GM21717 (cell line): ENCODE measurements around the gene VSTM4.

Experiments
- ATAC-seq: cut with Tn5 transposase; IDR thresholded peaks from one replicate; pipeline ENCODE4 v1.9.1; 2021; ENCODE audit warnings: mild to moderate bottlenecking, moderate library complexity; ENCODE audit not compliant: unreplicated experiment

VSTM4 gene

DNA sequence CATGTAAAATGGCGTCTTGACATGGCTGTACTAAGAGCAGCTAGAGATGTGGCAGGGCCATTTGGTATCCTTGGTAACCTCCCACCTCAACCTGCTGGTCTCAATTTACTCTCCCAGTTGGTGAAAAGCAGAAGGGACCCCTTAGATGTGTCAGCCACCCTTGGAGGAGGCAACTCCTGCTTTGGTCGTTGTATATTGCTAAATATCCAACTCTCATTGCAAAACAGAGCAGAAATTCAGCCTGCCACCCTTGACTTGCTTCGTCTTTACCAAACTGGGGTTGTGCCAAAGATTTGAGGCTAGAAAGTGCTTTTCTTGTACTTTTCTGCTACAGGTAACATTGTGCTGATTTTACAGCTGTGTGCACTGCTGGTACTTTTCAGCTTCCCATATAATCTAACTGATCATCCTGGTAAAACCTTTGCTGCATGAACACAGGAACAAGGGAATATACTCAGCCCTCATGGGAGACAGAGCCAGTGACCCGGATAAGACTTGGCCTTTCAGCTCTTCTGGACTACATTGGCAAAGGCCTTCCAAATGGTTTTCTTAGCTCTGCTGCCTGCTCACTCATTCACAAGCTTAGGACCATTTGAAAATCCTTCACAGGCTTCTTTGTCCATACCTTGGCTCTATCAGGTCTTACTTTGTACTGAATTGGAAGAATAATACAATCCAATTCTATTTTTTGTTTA is 2.2 kb upstream of the VSTM4 start:
- ATAC-seq, result no peak

DNA sequence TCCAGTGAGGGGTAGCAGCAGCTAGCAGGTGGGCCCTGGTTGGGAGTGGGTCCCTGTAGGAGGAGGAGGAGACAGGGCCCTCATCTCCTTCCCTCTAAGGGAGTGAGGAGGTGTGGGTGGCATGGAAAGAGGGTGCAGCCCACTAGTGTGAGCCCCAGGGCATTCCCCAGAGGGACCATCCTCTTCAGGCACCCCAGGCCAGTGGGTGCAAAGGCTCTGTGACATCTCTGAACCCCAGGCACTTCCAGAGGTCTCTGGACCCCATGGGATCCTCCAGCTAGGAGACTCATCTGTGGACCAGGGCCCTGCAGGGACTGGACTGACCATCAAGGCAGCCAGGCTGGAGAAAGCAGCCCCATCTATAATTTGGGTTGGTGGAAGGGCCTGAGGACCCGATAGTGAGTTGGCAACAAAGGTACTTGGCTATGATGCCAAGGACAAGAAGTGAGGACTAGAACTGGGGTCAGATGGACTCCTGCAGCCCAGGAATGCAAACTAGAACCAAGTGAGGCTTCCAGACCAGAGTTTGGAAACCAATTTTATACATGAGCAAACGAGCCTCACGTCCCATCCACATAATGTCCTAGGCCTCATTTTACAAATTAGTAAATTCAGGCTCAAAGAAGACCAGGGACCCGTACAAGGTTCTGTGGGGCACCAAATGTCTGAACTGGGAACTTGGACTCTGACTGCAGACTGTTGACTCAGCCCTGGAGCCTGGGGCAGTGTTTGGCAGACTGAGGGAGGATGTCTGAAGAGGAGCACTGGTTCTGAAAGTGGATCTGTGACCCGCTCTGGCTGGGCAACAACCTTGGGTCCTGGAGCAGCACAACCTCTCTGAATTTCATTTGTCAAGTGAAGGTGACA is 1.4 kb upstream of the VSTM4 start:
- no peak for ATAC-seq

DNA sequence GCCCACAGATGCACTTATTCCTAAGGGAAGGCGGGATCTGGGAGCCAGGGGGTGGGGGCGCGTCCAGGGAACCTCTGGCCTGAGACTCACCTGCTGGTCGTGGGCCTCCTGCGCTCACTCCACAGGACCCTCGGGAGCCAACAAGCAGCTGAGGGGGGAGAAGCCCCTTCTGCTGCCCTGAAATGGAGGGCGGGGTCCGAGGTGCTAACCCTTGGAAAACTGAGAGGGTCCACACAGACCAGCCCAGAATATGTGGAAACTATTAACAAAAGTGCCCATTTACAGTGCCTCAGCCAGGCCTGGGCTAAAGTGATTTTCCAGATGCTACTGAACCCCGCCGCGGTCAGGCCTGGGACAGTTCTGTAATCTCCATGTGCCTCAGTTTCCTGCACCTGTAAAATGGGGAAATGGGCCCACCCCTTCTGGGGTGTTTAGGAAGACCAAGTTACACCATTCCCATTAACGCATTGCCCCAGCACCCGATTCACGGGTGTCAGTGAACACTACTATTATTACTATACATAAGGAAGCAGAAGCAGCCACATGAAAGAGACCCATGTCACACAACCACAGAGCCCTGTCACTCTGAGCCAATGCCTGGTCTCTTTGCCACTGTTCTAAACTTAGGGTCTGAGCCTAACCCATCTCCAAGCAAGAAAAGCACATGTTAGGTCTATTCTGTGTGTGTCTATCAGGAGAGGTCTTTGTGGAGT is 630 bp upstream of the VSTM4 start:
- ATAC-seq, result no peak

DNA sequence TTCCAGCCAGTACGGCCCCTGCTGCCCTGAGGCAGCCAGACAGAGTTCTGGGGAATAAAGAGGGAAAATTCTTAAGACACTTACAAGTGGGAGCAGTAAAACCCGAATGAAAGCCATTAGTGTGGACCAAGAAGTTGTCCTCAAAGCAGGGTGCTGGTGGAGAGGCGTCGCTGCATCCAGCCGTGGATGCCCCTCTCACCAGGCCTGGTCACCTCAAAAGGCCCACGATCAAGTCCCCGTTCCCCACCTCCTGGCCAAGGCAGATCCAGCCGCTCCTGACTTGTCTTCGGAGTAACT is 656 bp downstream of the VSTM4 start:
- ATAC-seq, result no peak

- no peak for ATAC-seq
Measured at GRCh38 chr10:49113741-49114141, 1.6 kb downstream of the VSTM4 start.

DNA sequence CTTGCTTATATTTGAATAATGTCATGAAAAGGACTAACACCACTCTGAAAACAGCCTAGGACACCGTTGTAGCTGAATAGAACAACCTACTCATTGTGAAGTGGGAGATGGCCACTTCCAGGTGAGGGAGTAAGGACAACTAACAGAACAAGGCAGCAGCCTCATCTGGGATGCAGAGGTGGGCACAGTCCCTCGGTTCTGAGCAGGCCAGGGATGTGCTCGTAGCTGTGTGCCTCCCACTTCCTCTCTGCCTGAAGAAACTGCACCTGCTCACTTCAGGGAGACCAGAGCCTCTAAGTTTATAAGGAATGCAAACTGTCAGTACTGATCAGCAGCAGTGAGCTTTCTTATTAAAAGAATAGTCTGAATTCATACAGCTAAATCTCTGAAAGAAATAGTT is 2.5 kb downstream of the VSTM4 start:
- ATAC-seq, result no peak

DNA sequence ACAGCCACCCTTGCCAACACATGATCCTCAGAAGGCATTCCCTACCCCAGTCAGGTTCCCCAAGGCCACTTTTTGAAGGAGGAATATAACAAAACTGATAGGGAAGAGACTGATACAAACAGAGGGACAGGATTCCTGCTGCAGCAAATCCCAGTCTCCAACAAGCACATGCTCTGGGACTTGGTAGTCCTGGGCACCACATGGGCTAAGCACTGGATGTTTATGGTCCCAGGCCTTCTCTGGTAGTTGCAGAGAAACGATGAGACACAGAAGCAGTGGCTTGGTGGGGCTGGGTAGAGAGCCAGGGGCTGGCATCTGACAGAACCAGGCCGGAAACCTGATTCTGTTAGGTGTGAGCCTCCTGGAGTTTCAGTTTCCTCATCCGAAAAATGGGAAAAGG is 3.2 kb downstream of the VSTM4 start:
- no peak for ATAC-seq

GRCh38 chr10:49111320-49111698 is 4.0 kb downstream of the VSTM4 start:
- no peak for ATAC-seq

DNA sequence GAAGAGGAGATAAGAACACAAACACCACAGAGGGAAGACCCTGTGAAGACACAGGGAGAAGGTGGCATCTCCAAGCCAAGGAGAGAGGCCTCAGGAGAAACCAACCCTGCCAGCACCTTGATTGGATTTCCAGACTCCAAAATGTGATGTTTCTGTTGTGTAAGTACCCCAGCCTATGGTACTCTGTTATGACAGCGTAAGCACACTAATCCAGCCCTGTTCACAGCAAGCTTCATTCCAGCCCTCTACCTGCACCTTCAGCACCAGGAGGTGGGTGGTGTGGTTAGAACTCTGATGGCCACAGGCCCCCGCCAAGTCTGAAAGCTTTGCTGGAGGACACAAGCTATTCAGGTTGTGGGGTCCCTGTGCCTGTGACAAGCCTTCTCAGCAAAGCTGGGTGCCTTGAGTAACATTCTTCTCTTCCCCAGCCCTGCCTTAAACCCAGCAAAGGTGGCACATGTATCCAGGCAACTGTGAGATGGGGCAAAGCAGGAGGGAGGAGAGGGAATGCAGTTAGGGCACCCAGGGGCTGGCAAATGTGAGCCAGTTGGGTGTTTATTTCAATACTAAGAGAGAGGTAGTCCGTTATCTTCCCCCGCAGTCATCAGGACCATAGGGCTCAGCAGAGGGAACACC is 4.5 kb downstream of the VSTM4 start:
- ATAC-seq, result no peak

- ATAC-seq, result no peak
Measured at GRCh38 chr10:49109669-49110340, 5.5 kb downstream of the VSTM4 start.

GRCh38 chr10:49108656-49109055 is 6.7 kb downstream of the VSTM4 start:
- ATAC-seq, result no peak

- no peak for ATAC-seq
Measured at GRCh38 chr10:49107887-49108267, 7.4 kb downstream of the VSTM4 start.

- no peak for ATAC-seq
Measured at GRCh38 chr10:49107111-49107886, 8.0 kb downstream of the VSTM4 start.

GRCh38 chr10:49106451-49106850 is 8.9 kb downstream of the VSTM4 start:
- no peak for ATAC-seq

DNA sequence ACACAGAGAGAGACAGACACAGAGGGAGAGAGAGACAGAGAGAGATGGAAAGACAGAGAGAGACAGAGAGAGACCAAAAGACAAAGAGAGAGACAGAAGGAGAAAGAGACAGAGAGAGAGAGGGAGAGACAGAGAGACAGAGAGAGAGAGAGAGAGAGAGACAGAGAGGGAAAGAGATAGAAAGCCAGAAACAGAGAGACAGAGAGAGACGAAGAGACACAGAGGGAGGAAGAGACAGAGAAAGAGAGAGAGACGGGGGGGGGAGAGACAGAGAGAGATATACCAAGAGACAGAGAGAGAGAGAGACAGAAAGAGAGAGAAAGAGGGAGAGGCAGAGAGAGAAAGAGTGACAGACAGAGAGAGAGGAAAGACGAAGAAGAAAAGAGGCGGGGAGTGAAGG is 10.2 kb downstream of the VSTM4 start:
- no peak for ATAC-seq

DNA sequence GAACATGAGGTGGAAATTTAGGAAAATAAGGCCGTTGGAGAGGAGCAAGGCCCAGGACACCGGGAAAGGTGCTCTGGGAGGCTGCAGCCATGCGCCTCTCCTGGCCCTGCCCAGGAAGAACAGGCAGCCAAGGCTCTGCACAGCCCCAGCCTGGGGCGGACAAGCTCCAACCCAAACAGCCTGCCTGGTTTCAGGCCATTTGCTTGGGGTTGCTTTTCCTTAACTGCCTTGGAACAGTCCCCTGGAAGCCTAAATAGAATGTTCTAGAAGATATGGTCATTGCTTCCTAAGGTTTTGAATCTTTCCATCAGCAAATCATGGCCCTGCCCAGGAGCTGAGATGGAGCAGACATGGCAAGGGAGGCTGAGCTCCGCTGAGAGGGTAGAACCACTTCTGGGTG is 11.0 kb downstream of the VSTM4 start:
- no peak for ATAC-seq

GRCh38 chr10:49103761-49104160 is 11.6 kb downstream of the VSTM4 start:
- ATAC-seq, result no peak

DNA sequence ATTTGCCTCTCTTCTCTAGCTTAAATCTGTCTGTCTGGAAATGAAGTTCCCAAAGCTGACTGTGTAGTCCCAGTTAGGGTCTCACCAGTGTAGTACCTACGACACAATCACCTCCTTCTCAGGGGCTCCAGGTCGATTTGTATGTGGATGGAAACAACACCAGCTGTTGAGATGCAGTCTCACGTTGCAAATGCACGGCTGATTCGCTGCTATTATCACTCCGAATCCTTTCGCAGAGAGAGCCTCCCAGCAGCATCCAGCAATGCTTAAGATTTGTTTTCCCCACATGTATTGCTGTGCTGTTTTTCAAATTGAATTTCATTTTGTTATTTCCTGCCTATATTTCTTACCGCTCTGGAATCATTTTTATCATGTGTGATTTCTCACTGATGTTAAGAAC is 16.3 kb downstream of the VSTM4 start:
- no peak for ATAC-seq

GRCh38 chr10:49096890-49097445 is 18.4 kb downstream of the VSTM4 start:
- no peak for ATAC-seq

- no peak for ATAC-seq
Measured at GRCh38 chr10:49094646-49095045, 20.7 kb downstream of the VSTM4 start.
